HG03139 (cell line): ENCODE data around the gene ATP7B.

Experiments used
- ATAC-seq: cut with Tn5 transposase; IDR thresholded peaks from one replicate; pipeline ENCODE4 v1.9.1; 2021; ENCODE audit not compliant: unreplicated experiment

ATP7B gene

GRCh38 chr13:51902776-51903175 lies 108.5 kb downstream of the ATP7B start:
- ATAC-seq, result no peak

DNA sequence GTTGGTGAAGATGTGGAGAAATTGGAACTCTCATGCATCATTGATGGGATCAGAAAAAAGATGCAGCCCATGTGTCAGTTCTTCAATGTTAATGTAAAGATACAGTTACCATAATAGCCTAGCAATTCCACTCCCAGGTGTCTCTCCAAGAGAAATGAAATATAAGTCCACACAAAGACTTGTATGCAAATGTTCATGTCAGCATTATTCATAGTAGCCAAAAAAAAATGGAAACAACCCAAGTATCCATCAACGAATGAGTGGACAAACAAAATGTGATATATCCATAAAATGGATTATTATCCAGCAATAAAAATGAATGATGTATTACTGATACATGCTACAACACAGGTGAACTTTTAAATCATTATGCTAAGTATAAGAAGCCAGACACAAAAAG lies 110.8 kb downstream of the ATP7B start:
- ATAC-seq, result no peak

GRCh38 chr13:51895906-51896888 lies 115.1 kb downstream of the ATP7B start:
- ATAC-seq, result peak; percentile 50

- ATAC-seq, result no peak
These were observed 117.0 kb downstream of the ATP7B start for GRCh38 chr13:51894239-51894638.

DNA sequence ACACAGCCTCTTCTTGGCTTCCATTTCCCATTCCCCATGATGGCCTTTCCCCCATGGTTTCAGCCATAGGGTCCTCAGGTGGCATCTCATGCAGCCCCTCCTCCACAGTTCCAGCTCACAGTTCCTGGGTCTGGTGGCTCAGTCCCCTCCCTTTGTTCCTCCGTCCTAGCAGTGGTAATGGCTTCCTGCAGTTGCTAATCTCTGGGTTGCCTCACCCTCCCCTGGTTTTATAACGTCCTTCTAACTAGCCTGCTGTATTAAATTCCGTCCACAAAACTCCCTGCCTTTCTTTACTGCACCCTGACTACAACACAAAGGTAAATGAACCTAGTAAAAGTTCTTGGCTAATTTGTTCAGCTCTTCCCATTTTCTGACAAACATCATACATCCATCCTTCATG lies 118.6 kb downstream of the ATP7B start:
- ATAC-seq, result no peak

GRCh38 chr13:51887468-51887867 lies 123.8 kb downstream of the ATP7B start:
- ATAC-seq, result no peak

GRCh38 chr13:51885651-51886050 lies 125.6 kb downstream of the ATP7B start:
- no peak for ATAC-seq

DNA sequence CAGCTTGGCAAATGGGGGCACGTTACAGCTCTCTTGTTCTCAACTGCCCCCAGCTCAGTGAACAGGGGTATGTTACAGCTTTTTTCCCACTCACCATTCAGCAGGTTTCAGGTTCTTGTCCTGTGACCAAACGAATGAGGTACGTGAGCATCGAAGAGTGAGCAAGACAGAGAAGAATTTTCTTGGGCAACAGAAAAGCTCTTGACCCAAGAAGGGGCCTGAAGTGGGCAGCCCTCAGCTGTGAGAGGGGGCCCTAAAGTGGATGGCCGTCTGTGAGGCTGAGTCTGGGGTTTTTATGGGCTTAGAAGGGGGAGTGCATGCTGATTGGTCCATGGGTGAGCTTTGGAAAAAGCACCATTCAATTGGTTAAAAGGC lies 128.0 kb downstream of the ATP7B start:
- ATAC-seq, result no peak
